Mesenteric fat pad (tissue), 1 donor: ENCODE measurements around the gene POLG2. TPM values are rescaled to one million over a fixed set of nuclear protein-coding genes. Genes with fewer than 3 reads are reported as not detected.
"Not testable (repeated sequence)": the region's sequence is repeated elsewhere in the genome, so short reads cannot be mapped to it uniquely, and the experiment has no call there.

Experiments used
- DNase-seq: peaks from one replicate; pipeline ENCODE4 v3.0.0-alpha.2; 2020; ENCODE audit warnings: low spot score
- microRNA-seq: library from miRNA; unstranded; fragments of <30 nt; microRNA quantifications from one replicate; pipeline ENCODE4 v1.2.0, GENCODE V29; 2020; ENCODE audit warnings: borderline number of aligned reads
- total RNA-seq: library from RNA; stranded (reverse); fragmentation: NEBNext Ultra II Directional; extraction: Animal tissue kit (Norgen Biotek cat#: 25700); gene quantifications from one replicate; pipeline ENCODE4 v1.2.1, GENCODE V29; 2021
- donor health status: DM: yes; HTN: yes; CAD: no.

Gene POLG2
- total RNA-seq, 1 donor from 2014 or later: 11.6 TPM

GRCh38 chr17:64443086-64443760, 53.6 kb downstream of the POLG2 start:
- no peak for DNase-seq

GRCh38 chr17:64442541-64442971, 54.3 kb downstream of the POLG2 start:
- no peak for DNase-seq

GRCh38 chr17:64441772-64442540, 54.9 kb downstream of the POLG2 start:
- no peak for DNase-seq

GRCh38 chr17:64439956-64440355, 56.9 kb downstream of the POLG2 start:
- no peak for DNase-seq

- DNase-seq: not testable (repeated sequence)
Measured at GRCh38 chr17:64439521-64439920, 57.3 kb downstream of the POLG2 start.

GRCh38 chr17:64437944-64438525, 58.8 kb downstream of the POLG2 start:
- DNase-seq: no peak

- no peak for DNase-seq
Measured at GRCh38 chr17:64431534-64431933, 65.3 kb downstream of the POLG2 start.

GRCh38 chr17:64430036-64430435, 66.8 kb downstream of the POLG2 start:
- DNase-seq: not testable (repeated sequence)

GRCh38 chr17:64428406-64428805, 68.4 kb downstream of the POLG2 start:
- DNase-seq: no peak

Small RNA genes within 50 kb of the gene (microRNA-seq; reads per million reads assigned to microRNA genes)
- gene MIR3064 (not detected), gene MIR5047 (not detected)

Other genes with a start within 250 kb of the POLG2 start
- 77.0 TPM for gene TEX2, start 233.8 kb downstream of the POLG2 start, total RNA-seq
- 367 TPM for gene PECAM1, start 106.2 kb downstream of the POLG2 start, total RNA-seq
- gene MILR1, start 47.9 kb downstream of the POLG2 start, total RNA-seq: 15.5 TPM
- 902 TPM for gene DDX5, start 9.2 kb upstream of the POLG2 start, total RNA-seq
- gene CEP95, start 9.9 kb upstream of the POLG2 start, total RNA-seq: 26.8 TPM
- gene SMURF2, start 165.3 kb upstream of the POLG2 start, total RNA-seq: 28.4 TPM